Hematopoietic multipotent progenitor cell treated with erythropoietin and hydrocortisone succinate and interleukin-3 and kit ligand, for 15 days (in vitro differentiated cells): Measurements from ENCODE around the gene PPP2R3B.

ENCODE experiments used
- DNase-seq: peaks from one replicate; pipeline ENCODE4 v3.0.0-alpha.2; 2015; ENCODE audit warnings: low spot score

PPP2R3B gene

DNA sequence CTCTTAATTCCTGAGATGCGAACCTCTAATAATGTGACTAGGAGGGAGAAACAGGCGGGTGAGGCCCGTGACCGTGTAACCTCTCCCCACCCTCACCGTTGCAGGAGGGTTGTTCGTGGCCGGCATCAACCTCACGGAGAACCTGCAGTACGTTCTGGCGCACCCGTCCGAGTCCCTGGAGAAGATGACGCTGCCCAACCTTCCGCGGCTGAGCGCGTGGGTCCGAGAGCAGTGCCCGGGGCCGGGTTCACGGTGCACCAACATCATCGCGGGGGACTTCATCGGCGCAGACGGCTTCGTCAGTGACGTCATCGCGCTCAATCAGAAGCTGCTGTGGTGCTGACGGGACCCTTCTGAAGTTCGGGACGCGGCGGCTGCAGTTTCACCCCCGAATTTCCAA lies 87.7 kb downstream of the PPP2R3B start:
- DNase-seq = no peak

DNA sequence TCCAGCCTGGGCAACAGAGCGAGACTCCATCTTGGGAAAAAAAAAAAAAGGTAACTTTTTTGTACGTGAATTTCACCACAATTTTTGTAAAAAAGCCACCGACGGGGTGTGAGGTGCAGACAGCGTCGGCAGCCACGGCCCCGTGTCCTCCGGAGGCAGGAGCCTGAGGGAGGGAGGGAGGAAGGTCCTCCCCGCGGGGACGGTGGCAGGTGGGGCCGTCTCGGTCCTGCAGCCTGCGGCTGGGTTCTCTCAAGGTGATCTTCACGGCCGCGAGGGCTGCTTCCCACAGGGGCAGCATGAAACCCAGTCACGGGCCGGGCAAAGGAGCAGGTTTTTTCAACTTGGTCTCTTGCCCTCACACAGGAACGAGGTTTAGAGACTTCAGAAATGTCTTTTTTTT lies 91.6 kb downstream of the PPP2R3B start:
- DNase-seq = no peak

- DNase-seq = no peak
These were observed 93.5 kb downstream of the PPP2R3B start for GRCh38 chrX:292900-293897.

GRCh38 chrX:291411-291901 lies 95.3 kb downstream of the PPP2R3B start:
- DNase-seq = no peak

DNA sequence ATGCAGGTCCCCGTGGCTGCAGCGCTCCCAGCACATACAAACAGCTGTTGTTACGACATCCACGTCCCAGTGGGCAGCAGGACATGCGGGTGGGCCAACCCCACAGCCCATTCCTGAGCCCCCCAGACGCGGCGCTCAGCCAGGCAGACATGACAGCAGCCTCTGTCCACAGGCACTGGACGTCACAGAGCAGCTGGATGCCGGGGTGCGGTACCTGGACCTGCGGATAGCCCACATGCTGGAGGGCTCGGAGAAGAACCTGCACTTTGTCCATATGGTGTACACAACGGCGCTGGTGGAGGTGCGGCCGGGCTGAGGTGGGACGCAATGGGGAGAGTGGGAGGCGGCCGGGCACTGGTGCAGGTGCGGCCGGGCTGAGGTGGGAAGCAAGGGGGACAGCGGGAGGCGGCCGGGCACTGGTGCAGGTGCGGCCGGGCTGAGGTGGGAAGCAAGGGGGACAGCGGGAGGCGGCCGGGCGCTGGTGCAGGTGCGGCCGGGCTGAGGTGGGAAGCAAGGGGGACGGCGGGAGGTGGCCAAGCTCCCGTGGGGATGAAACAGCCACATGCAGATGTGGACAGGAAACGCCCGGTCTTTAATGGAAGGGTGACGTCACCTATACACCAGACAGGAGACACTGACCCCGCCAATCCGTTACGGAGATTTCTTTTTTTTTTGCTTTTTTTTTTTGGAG lies 96.1 kb downstream of the PPP2R3B start:
- no peak for DNase-seq

GRCh38 chrX:288561-288991 lies 98.1 kb downstream of the PPP2R3B start:
- no peak for DNase-seq

DNA sequence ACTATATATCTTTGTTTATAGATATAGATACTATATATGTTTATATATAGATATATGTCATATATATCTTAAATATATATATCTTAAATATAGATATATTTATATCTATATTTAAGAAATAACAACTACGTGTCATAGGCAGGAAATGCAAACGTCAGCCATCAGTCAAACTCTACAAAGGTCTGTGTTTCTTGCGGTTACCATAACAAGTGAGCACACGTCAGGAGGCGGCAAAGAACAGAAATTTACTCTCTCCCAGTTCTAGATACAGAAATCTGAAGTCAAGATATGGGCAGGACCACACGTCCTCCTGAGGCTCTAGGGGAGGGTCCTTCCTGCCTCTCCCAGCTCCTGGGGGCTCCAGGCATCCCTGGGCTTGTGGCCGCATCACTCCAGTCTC lies 99.0 kb downstream of the PPP2R3B start:
- no peak for DNase-seq

DNA sequence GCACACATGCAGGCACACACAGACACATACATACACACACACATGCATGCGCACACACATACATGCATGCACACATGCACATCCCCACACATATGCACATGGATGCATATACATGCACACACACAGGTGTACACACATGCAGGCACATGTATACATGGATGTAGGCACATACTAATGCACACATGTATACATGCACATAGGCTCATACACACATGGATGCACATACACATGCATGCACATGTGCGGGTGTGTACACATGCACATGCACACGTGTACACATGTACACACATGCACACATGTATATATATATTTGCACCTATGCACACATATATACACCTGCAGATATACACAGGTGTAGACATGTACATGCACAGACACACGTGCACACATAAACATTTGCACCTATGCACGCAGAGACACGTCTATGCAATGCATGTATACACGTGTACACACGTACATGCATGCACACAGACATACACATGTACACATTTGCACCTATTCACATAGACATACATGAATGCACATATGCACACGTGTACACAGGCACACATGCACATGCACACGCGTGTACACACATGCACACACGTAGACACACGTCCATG lies 101.5 kb downstream of the PPP2R3B start:
- DNase-seq = no peak
